A673 (cell line): Measurements from ENCODE around the gene XPO6. TPM values are rescaled to one million over a fixed set of nuclear protein-coding genes. Genes with fewer than 3 reads are reported as not detected.
"Not testable (repeated sequence)": the region's sequence is repeated elsewhere in the genome, so short reads cannot be mapped to it uniquely, and the experiment has no call there.

ENCODE experiments used
- BruUV-seq: library from RNA; stranded (reverse); fragments of 400-500 nt; replicated peaks from 2 replicates; lab custom pipeline; 2021; lab: Mats Ljungman, UMichigan
- CTCF ChIA-PET: fragments of 300-600 bp; sonication (Branson Sonifier 250); formaldehyde crosslinking; loops from one replicate; lab custom pipeline; 2022; ENCODE audit warnings: antibody characterized with exemption; lab: Charles Lee
- POLR2A ChIA-PET: fragments of 300-600 bp; sonication (Branson Sonifier 250); formaldehyde crosslinking; loops from one replicate; lab custom pipeline; 2022; ENCODE audit warnings: antibody characterized with exemption; ENCODE audit not compliant: low non-redundant PET; lab: Charles Lee
- DNase-seq: peaks from one replicate; pipeline ENCODE4 v3.0.0-alpha.2; 2015; ENCODE audit warnings: low spot score
- H3K27ac ChIP-seq: fragments of 200-600 bp; sonication (generic); 2 replicates; pipeline ENCODE4 v1.5.1; 2016; ENCODE audit warnings: mixed run types, low read depth, mild to moderate bottlenecking, mixed read lengths, antibody characterized with exemption, low read length; ENCODE audit not compliant: poor library complexity, severe bottlenecking
- H3K27me3 ChIP-seq: fragments of 200-600 bp; sonication (generic); replicated peaks from 2 replicates; pipeline ENCODE4 v1.6.1; 2017; ENCODE audit warnings: mixed run types, low read depth, mild to moderate bottlenecking, mixed read lengths, antibody characterized with exemption, low read length; ENCODE audit not compliant: insufficient read depth, poor library complexity
- H3K36me3 ChIP-seq: fragments of 200-600 bp; sonication (generic); 2 replicates; pipeline ENCODE4 v1.6.1; 2016; ENCODE audit warnings: mixed run types, mild to moderate bottlenecking, mixed read lengths, antibody characterized with exemption, low read length; ENCODE audit not compliant: insufficient read depth, poor library complexity, severe bottlenecking
- H3K4me1 ChIP-seq: fragments of 200-600 bp; sonication (generic); 2 replicates; pipeline ENCODE4 v1.6.1; 2017; ENCODE audit warnings: mixed run types, mild to moderate bottlenecking, mixed read lengths, antibody characterized with exemption, low read length; ENCODE audit not compliant: insufficient read depth, poor library complexity, severe bottlenecking
- H3K4me3 ChIP-seq: fragments of 200-600 bp; sonication (generic); 2 replicates; pipeline ENCODE4 v1.5.1; 2016; ENCODE audit warnings: low read depth, mixed run types, mild to moderate bottlenecking, mixed read lengths, low read length; ENCODE audit not compliant: poor library complexity, severe bottlenecking
- H3K9me3 ChIP-seq: fragments of 200-600 bp; sonication (generic); 2 replicates; pipeline ENCODE4 v1.6.1; 2016; ENCODE audit warnings: mixed run types, low read depth, mild to moderate bottlenecking, mixed read lengths, antibody characterized with exemption, low read length; ENCODE audit not compliant: poor library complexity, severe bottlenecking
- CTCF ChIP-seq: fragments of 300-800, 200-600 bp; sonication (generic); conservative IDR thresholded peaks from 2 replicates; pipeline ENCODE4 v1.5.1; 2017; ENCODE audit warnings: low read depth, mild to moderate bottlenecking, antibody characterized with exemption, low read length, moderate library complexity, mixed read lengths
- EZH2 ChIP-seq: fragments of 200-600 bp; sonication (generic); IDR thresholded peaks from 2 replicates; pipeline ENCODE4 v1.6.1; 2017; ENCODE audit warnings: borderline replicate concordance, low read depth, mild to moderate bottlenecking, mixed read lengths, antibody characterized with exemption, low read length; ENCODE audit not compliant: poor library complexity, severe bottlenecking
- intact Hi-C: fragments of 100-400 bp; cut with micrococcal nuclease; formaldehyde crosslinking; loops from one replicate; pipeline ENCODE4 v1.10.0; 2022; ENCODE audit not compliant: unreplicated experiment
- total RNA-seq: library from RNA; stranded (reverse); gene quantifications from 2 replicates; pipeline ENCODE4 v1.2.3, GENCODE V29; 2021

XPO6 gene
- total RNA-seq, 1 experiment from 2014 or later = 155 TPM

- intact Hi-C loops = no loop called here
- CTCF ChIA-PET = no interaction called here
- peaks cover 88% of the 10 kb centered on the region for H3K36me3 ChIP-seq
- no peak for TF ChIP-seq EZH2
- H3K4me3 ChIP-seq = no peak overlapping the region
- H3K4me1 ChIP-seq = no peaks in the 10 kb centered on the region
- H3K9me3 ChIP-seq = no peaks in the 10 kb centered on the region
- no peaks in the 10 kb centered on the region for H3K27me3 ChIP-seq
- no TSS peak for BruUV-seq
- DNase-seq = no peak
- no peak overlapping the region for H3K27ac ChIP-seq
- POLR2A ChIA-PET = interaction anchor here (0.6 kb wide), 1 partner anchor 392 kb away, joined by 3 read pairs; no protein-coding TSS in a partner anchor
Measured at GRCh38 chr16:28118637-28119036, 93.1 kb downstream of the XPO6 start.

GRCh38 chr16:28117168-28117565 is 94.6 kb downstream of the XPO6 start:
- BruUV-seq = no TSS peak
- no peaks in the 10 kb centered on the region for H3K27me3 ChIP-seq
- intact Hi-C loops = no loop called here
- no peak overlapping the region for H3K4me3 ChIP-seq
- no peak overlapping the region for H3K27ac ChIP-seq
- ChIA-PET CTCF (no interaction called here), POLR2A (no interaction called here)
- no peak for TF ChIP-seq EZH2
- TF ChIP-seq CTCF = no peak
- H3K36me3 ChIP-seq = peaks cover 86% of the 10 kb centered on the region
- H3K4me1 ChIP-seq = no peaks in the 10 kb centered on the region
- no peaks in the 10 kb centered on the region for H3K9me3 ChIP-seq
- no peak for DNase-seq

GRCh38 chr16:28115866-28116265 is 95.9 kb downstream of the XPO6 start:
- H3K9me3 ChIP-seq, H3K27me3 ChIP-seq, intact Hi-C loops, POLR2A ChIA-PET, BruUV-seq, H3K27ac ChIP-seq, H3K4me1 ChIP-seq, DNase-seq, H3K4me3 ChIP-seq: not testable (repeated sequence)
- CTCF ChIA-PET = interaction anchor here (0.6 kb wide), 1 partner anchor 233 kb away, joined by 4 read pairs; no protein-coding TSS in a partner anchor
- peaks cover 86% of the 10 kb centered on the region for H3K36me3 ChIP-seq

- Histone ChIP-seq H3K27me3 (no peaks in the 10 kb centered on the region), H3K27ac (no peak overlapping the region), H3K4me3 (no peak overlapping the region), H3K36me3 (peaks cover 76% of the 10 kb centered on the region), H3K4me1 (no peaks in the 10 kb centered on the region), H3K9me3 (no peaks in the 10 kb centered on the region)
- ChIA-PET POLR2A (no interaction called here), CTCF (no interaction called here)
- TF ChIP-seq CTCF (no peak), EZH2 (no peak)
- BruUV-seq = no TSS peak
- DNase-seq = no peak
- intact Hi-C loops = no loop called here
Measured at GRCh38 chr16:28112908-28113307, 98.9 kb downstream of the XPO6 start.
